NCI-H2107 (cell line): Measurements from ENCODE around the gene UBD.

Source experiments
- DNase-seq: peaks from one replicate; lab custom pipeline; 2025; lab: John Stamatoyannopoulos, UW

UBD gene

GRCh38 chr6:29561091-29561490, 1.6 kb upstream of the UBD start:
- no peak for DNase-seq

- DNase-seq, result no peak
These were observed 973 bp downstream of the UBD start for GRCh38 chr6:29558439-29559079.

GRCh38 chr6:29557320-29557719, 2.2 kb downstream of the UBD start:
- DNase-seq, result no peak

- no peak for DNase-seq
These were observed 4.8 kb downstream of the UBD start for GRCh38 chr6:29554764-29555163.

GRCh38 chr6:29553268-29554057, 6.1 kb downstream of the UBD start:
- DNase-seq, result no peak

- no peak for DNase-seq
These were observed 7.0 kb downstream of the UBD start for GRCh38 chr6:29552512-29553051.

GRCh38 chr6:29547573-29547972, 12.0 kb downstream of the UBD start:
- DNase-seq, result no peak

- DNase-seq, result no peak
These were observed 21.7 kb downstream of the UBD start for GRCh38 chr6:29537714-29538403.

- no peak for DNase-seq
These were observed 27.1 kb downstream of the UBD start for GRCh38 chr6:29532320-29532951.

- no peak for DNase-seq
These were observed 27.9 kb downstream of the UBD start for GRCh38 chr6:29531668-29532067.

GRCh38 chr6:29530671-29531310, 28.7 kb downstream of the UBD start:
- no peak for DNase-seq

GRCh38 chr6:29529956-29530355, 29.6 kb downstream of the UBD start:
- no peak for DNase-seq

- DNase-seq, result no peak
These were observed 30.5 kb downstream of the UBD start for GRCh38 chr6:29528988-29529560.

GRCh38 chr6:29528300-29528931, 31.1 kb downstream of the UBD start:
- DNase-seq, result no peak

- DNase-seq, result no peak
These were observed 32.0 kb downstream of the UBD start for GRCh38 chr6:29527564-29527963.

GRCh38 chr6:29527126-29527525, 32.4 kb downstream of the UBD start:
- DNase-seq, result no peak

GRCh38 chr6:29525311-29525639, 34.3 kb downstream of the UBD start:
- DNase-seq, result no peak

GRCh38 chr6:29524444-29525310, 34.9 kb downstream of the UBD start:
- DNase-seq, result no peak

- DNase-seq, result no peak
These were observed 35.5 kb downstream of the UBD start for GRCh38 chr6:29524044-29524443.

- no peak for DNase-seq
These were observed 37.3 kb downstream of the UBD start for GRCh38 chr6:29522227-29522626.
